Central memory CD8-positive, alpha-beta T cell (primary cell): ENCODE data around the gene CNGA1.
A peak's percentile ranks its signal among the peaks of the same experiment; 100 is the strongest.

Experiments
- ATAC-seq: fragments of 150-1000 bp; cut with Tn5 transposase; replicated peaks from 2 replicates; pipeline ENCODE4 v1.10.0; 2022; ENCODE audit warnings: mild to moderate bottlenecking, moderate FRiP score, moderate number of reproducible peaks; ENCODE audit not compliant: poor library complexity, severe bottlenecking; ENCODE audit errors: extremely low read depth
- DNase-seq, 2 donors: peaks; one replicate each; pipeline ENCODE4 v3.0.0; 2021; ENCODE audit warnings: low spot score in 2 of 2
- H3K27ac Mint-ChIP-seq: one replicate; pipeline ENCODE4 v1.8.0; 2022; ENCODE audit warnings: low read depth, mild to moderate bottlenecking, moderate library complexity, mixed read lengths
- H3K27me3 Mint-ChIP-seq: one replicate; pipeline ENCODE4 v1.8.0; 2022; ENCODE audit warnings: mixed read lengths
- H3K36me3 Mint-ChIP-seq: one replicate; pipeline ENCODE4 v1.8.0; 2022; ENCODE audit warnings: mild to moderate bottlenecking, moderate library complexity, mixed read lengths; ENCODE audit not compliant: insufficient read depth
- H3K4me1 Mint-ChIP-seq: one replicate; pipeline ENCODE4 v1.8.0; 2022; ENCODE audit warnings: mixed read lengths
- H3K4me3 Mint-ChIP-seq: one replicate; pipeline ENCODE4 v1.8.0; 2022; ENCODE audit warnings: mild to moderate bottlenecking, moderate library complexity, mixed read lengths
- H3K9me3 Mint-ChIP-seq: one replicate; pipeline ENCODE4 v1.8.0; 2022; ENCODE audit warnings: mixed read lengths

Gene CNGA1

GRCh38 chr4:48016141-48017107, at the start of gene CNGA1, which contains the start of gene NIPAL1:
Gene CNGA1, minus strand, starts transcription at chr4:48016681. Its CDS starts 63,992 bp downstream, at chr4:47952689.
Gene NIPAL1, plus strand, starts transcription at chr4:48016772. Its CDS starts 68 bp downstream, at chr4:48016840.
- no peaks in the 10 kb centered on the region for H3K9me3 Mint-ChIP-seq
- DNase-seq, result peak; percentile 17 to 33
- peaks cover 31% of the 10 kb centered on the region for H3K27me3 Mint-ChIP-seq
- peak; percentile 76 for ATAC-seq
- peaks cover 5% of the 10 kb centered on the region for H3K4me1 Mint-ChIP-seq
- H3K27ac Mint-ChIP-seq, result no peak within 1 kb of the TSS
- peaks cover 4% of the 10 kb centered on the region for H3K36me3 Mint-ChIP-seq
- peak within 1 kb of the TSS; percentile 77 for H3K4me3 Mint-ChIP-seq

DNA sequence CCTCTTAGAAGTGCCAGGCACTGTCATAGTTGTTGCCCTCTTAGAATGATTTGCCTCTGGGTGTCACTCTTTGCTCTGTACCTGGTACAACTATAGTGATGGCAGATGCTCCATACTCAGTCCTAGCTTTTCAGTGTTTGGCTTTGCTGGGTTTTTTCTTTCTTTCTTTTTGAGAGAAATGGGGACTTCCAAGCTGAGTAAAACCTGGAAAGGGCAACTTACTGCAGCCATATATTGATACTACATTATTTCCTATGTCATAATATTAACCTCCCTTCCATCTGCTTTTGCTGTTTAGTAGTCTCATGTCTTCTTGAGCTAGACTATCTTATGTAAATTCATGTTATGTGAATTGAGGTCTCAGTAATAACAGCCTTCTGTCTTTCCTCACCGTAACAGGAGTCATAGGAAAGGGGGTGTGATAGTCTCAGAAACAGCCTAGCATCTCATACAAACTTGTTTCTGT, 49.1 kb upstream of the CNGA1 start:
- DNase-seq (no peak), ATAC-seq (no peak)
- H3K27me3 Mint-ChIP-seq, result peaks cover 9% of the 10 kb centered on the region
- H3K27ac Mint-ChIP-seq, result no peak overlapping the region
- peaks cover 4% of the 10 kb centered on the region for H3K9me3 Mint-ChIP-seq
- H3K36me3 Mint-ChIP-seq, result peaks cover 5% of the 10 kb centered on the region
- peaks cover 6% of the 10 kb centered on the region for H3K4me1 Mint-ChIP-seq
- no peak overlapping the region for H3K4me3 Mint-ChIP-seq

- H3K4me3 Mint-ChIP-seq, result no peak overlapping the region
- no peak overlapping the region for H3K27ac Mint-ChIP-seq
- no peak for ATAC-seq
- H3K4me1 Mint-ChIP-seq, result peaks cover 7% of the 10 kb centered on the region
- DNase-seq, result no peak
- H3K9me3 Mint-ChIP-seq, result peaks cover 7% of the 10 kb centered on the region
- H3K27me3 Mint-ChIP-seq, result peaks cover 22% of the 10 kb centered on the region
- peaks cover 3% of the 10 kb centered on the region for H3K36me3 Mint-ChIP-seq
These were observed 47.9 kb upstream of the CNGA1 start for GRCh38 chr4:48064349-48064748.

GRCh38 chr4:48058617-48059530, 42.4 kb upstream of the CNGA1 start:
- no peak for DNase-seq
- Mint-ChIP-seq H3K4me1 (peaks cover 12% of the 10 kb centered on the region), H3K27ac (peak overlapping the region; percentile 29)

GRCh38 chr4:48051078-48051477, 34.6 kb upstream of the CNGA1 start:
- H3K36me3 Mint-ChIP-seq, result peaks cover 2% of the 10 kb centered on the region
- H3K27me3 Mint-ChIP-seq, result peaks cover 12% of the 10 kb centered on the region
- no peak overlapping the region for H3K27ac Mint-ChIP-seq
- ATAC-seq, result no peak
- H3K4me1 Mint-ChIP-seq, result peaks cover 29% of the 10 kb centered on the region
- no peaks in the 10 kb centered on the region for H3K9me3 Mint-ChIP-seq
- H3K4me3 Mint-ChIP-seq, result no peak overlapping the region
- DNase-seq, result no peak

More at GRCh38 chr4:48058617-48059530, 42.4 kb upstream of the CNGA1 start:
- no peaks in the 10 kb centered on the region for H3K36me3 Mint-ChIP-seq
- peaks cover 7% of the 10 kb centered on the region for H3K9me3 Mint-ChIP-seq
- no peak overlapping the region for H3K4me3 Mint-ChIP-seq
- ATAC-seq, result peak; percentile 62
- peaks cover 33% of the 10 kb centered on the region for H3K27me3 Mint-ChIP-seq

DNA sequence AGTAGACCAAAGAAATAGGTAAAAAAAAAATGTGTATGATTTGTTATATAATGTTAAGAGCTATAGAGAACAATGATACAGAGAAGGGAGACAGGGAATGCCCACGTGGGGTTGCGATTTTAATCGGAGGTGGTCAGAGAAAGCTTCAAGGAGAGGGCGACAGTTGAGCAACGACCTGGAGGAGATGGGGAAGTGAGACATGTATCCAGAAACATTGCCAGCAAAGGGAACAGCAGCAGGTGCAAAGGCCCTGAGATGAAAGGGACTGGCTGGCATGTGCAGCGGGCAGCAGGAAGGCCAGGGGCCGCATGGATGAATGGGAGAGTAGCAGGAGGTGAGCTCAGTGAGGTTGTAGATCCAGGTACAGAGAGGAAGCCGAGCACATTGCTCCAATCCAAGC, 33.0 kb upstream of the CNGA1 start:
- DNase-seq, result no peak
- H3K4me1 Mint-ChIP-seq, result peaks cover 42% of the 10 kb centered on the region
- peaks cover 12% of the 10 kb centered on the region for H3K27me3 Mint-ChIP-seq
- no peak overlapping the region for H3K4me3 Mint-ChIP-seq
- peaks cover 2% of the 10 kb centered on the region for H3K36me3 Mint-ChIP-seq
- ATAC-seq, result no peak
- H3K9me3 Mint-ChIP-seq, result no peaks in the 10 kb centered on the region
- peak overlapping the region; percentile 17 for H3K27ac Mint-ChIP-seq

DNA sequence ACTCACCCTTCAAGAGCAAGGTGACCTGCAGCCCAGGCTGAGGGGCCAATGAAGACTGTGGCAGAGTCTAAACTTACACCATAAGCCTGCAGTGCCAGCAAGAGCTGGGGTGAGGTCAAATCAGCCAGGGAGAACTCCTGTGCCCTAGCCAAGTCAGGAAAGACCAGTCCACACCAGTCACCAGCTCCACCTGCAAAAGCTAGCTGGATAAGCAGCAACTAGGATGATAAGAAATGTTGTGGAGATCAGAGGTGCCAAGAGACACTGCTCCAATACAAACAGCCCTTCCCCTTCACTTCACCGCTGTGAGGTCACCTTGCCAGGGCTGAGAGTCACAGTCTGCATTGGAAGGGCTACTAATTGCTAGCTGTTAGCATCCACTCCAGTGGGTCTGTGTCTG, 31.4 kb upstream of the CNGA1 start:
- Mint-ChIP-seq H3K4me3 (peak overlapping the region; percentile 62), H3K27ac (no peak overlapping the region), H3K36me3 (peaks cover 2% of the 10 kb centered on the region), H3K9me3 (no peaks in the 10 kb centered on the region), H3K27me3 (peaks cover 12% of the 10 kb centered on the region), H3K4me1 (peaks cover 52% of the 10 kb centered on the region)
- no peak for ATAC-seq
- no peak for DNase-seq

DNA sequence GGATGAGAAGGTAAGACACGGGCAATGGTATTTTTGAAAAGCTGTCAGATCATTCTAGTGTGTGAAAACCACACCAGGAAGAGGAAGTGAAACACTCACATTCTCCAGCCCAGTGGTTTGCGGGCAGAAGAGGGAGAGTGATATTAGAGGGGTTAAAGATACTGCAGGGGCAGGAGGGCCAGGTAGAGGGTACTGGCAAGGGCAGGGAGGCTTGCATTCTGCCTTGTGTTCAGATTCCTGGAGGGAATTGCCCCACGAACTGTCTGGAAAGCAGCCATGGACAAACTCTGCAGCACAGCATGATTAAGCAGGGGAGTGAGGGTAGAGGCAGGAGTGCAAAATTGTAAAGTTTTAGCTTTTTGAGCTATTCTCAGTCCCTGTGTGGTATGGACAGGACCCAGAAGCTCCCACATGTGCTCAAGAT, 31.0 kb upstream of the CNGA1 start:
- peaks cover 12% of the 10 kb centered on the region for H3K27me3 Mint-ChIP-seq
- no peaks in the 10 kb centered on the region for H3K9me3 Mint-ChIP-seq
- DNase-seq, result peak in 1 of 2 donors; percentile 25
- H3K27ac Mint-ChIP-seq, result peak overlapping the region; percentile 1
- peak; percentile 92 for ATAC-seq
- peaks cover 2% of the 10 kb centered on the region for H3K36me3 Mint-ChIP-seq
- peaks cover 56% of the 10 kb centered on the region for H3K4me1 Mint-ChIP-seq
- H3K4me3 Mint-ChIP-seq, result peak overlapping the region; percentile 62

DNA sequence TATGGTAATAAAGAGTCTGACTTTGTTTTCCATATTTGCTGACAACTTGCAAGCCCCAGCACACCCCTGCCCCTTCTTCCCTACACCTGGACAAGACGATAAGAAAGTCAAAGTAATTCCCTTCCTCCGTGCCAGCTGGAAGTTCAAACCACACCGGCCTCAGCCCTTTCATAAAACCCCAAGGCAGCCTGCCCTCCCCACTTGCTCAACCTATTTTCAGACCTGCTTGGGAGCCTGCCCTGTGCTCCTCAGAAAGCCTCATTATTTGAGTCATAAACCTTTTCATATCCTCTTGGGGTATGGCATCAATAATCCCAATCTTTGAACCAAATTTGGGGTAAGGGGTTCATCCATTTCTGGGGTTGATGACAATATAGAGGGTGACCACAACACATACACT, 29.6 kb upstream of the CNGA1 start:
- H3K27me3 Mint-ChIP-seq, result peaks cover 22% of the 10 kb centered on the region
- H3K9me3 Mint-ChIP-seq, result no peaks in the 10 kb centered on the region
- DNase-seq (no peak), ATAC-seq (no peak)
- H3K4me3 Mint-ChIP-seq, result no peak overlapping the region
- peaks cover 56% of the 10 kb centered on the region for H3K4me1 Mint-ChIP-seq
- peaks cover 2% of the 10 kb centered on the region for H3K36me3 Mint-ChIP-seq
- H3K27ac Mint-ChIP-seq, result no peak overlapping the region

DNA sequence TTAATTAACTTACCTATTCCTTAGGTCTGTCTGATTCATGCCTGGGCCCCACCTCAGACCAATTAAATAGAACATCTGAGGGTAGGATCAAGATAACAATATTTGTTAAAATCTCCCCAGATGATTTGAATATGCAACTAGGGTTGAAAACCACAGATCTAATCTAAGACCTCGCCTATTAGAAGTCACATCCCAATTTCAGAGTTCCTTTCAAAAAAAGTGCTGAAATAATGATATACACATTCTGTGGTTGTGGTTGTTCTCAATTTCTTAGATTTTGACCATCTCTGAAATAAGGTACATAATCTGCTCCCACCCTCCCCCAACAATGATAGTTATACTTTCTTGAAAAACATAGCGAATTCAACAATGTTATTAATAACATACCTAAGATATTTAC, 27.8 kb upstream of the CNGA1 start:
- peaks cover 2% of the 10 kb centered on the region for H3K36me3 Mint-ChIP-seq
- DNase-seq (no peak), ATAC-seq (no peak)
- H3K9me3 Mint-ChIP-seq, result no peaks in the 10 kb centered on the region
- no peak overlapping the region for H3K4me3 Mint-ChIP-seq
- H3K4me1 Mint-ChIP-seq, result peaks cover 52% of the 10 kb centered on the region
- peaks cover 13% of the 10 kb centered on the region for H3K27me3 Mint-ChIP-seq
- H3K27ac Mint-ChIP-seq, result no peak overlapping the region

GRCh38 chr4:48043504-48043903, 27.0 kb upstream of the CNGA1 start:
- peaks cover 2% of the 10 kb centered on the region for H3K36me3 Mint-ChIP-seq
- H3K27ac Mint-ChIP-seq, result no peak overlapping the region
- H3K4me3 Mint-ChIP-seq, result no peak overlapping the region
- no peak for ATAC-seq
- no peak for DNase-seq
- H3K4me1 Mint-ChIP-seq, result peaks cover 50% of the 10 kb centered on the region
- peaks cover 13% of the 10 kb centered on the region for H3K27me3 Mint-ChIP-seq
- H3K9me3 Mint-ChIP-seq, result no peaks in the 10 kb centered on the region

DNA sequence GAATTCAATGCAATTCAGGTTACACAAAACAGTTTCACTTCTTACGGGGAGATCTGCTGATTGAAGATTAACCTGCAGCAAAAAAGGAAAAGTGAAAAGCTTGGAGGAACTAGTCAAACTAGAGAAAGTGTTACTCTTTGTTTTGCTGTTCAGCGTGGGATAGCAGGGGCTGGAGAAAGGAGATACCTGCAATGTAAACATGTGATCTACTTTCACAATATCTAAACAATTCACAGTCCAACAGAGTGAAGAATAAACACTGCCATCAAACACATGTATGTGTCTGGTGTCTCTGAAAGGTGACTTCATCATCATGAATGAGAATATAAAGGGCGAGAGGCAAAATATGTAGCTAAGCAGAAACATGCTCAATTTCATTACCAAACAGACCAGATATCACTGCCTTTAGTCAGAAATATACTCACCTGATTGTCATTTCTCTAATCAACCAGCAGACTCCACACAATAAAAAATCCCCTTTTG, 26.5 kb upstream of the CNGA1 start:
- H3K36me3 Mint-ChIP-seq, result peaks cover 2% of the 10 kb centered on the region
- H3K9me3 Mint-ChIP-seq, result no peaks in the 10 kb centered on the region
- ATAC-seq (no peak), DNase-seq (no peak)
- peaks cover 13% of the 10 kb centered on the region for H3K27me3 Mint-ChIP-seq
- no peak overlapping the region for H3K4me3 Mint-ChIP-seq
- no peak overlapping the region for H3K27ac Mint-ChIP-seq
- H3K4me1 Mint-ChIP-seq, result peaks cover 47% of the 10 kb centered on the region
